Measurements from ENCODE around the gene TIAM1.

The TIAM1 gene

GRCh38 chr21:31293986-31294385, 50.1 kb downstream of the TIAM1 start:
- Histone ChIP-seq H3K36me3 (replicated peaks) (no peaks in the 10 kb centered on the region), H3K4me3 (ENCODE audit: low read depth, low read length) (no peak overlapping the region), H3K27ac (peak overlapping the region; percentile 45), H3K27me3 (replicated peaks) (no peaks in the 10 kb centered on the region)
- DNase-seq = peak; percentile 92
- in situ Hi-C loops (cut with HindIII; ENCODE audit: low pct_ligation_motif_present, low sequenced_read_pairs) = no loop called here
- TF ChIP-seq CTCF (IDR thresholded peaks at IDR 0.05; ENCODE audit: low read depth, low read length, missing control alignments) = no peak

- H3K4me3 ChIP-seq (ENCODE audit: low read depth, low read length) = no peak overlapping the region
- in situ Hi-C loops (cut with HindIII; ENCODE audit: low pct_ligation_motif_present, low sequenced_read_pairs) = no loop called here
- no peaks in the 10 kb centered on the region for H3K27me3 ChIP-seq (replicated peaks)
- no peak for TF ChIP-seq CTCF (IDR thresholded peaks at IDR 0.05; ENCODE audit: low read depth, low read length, missing control alignments)
- H3K36me3 ChIP-seq (replicated peaks) = no peaks in the 10 kb centered on the region
- no peak for DNase-seq
- H3K27ac ChIP-seq = no peak overlapping the region
Measured at GRCh38 chr21:31290765-31291164, 53.3 kb downstream of the TIAM1 start.

- no peak for TF ChIP-seq CTCF (IDR thresholded peaks at IDR 0.05; ENCODE audit: low read depth, low read length, missing control alignments)
- DNase-seq = no peak
- Histone ChIP-seq H3K27me3 (replicated peaks) (no peaks in the 10 kb centered on the region), H3K4me3 (ENCODE audit: low read depth, low read length) (no peak overlapping the region), H3K27ac (no peak overlapping the region), H3K36me3 (replicated peaks) (no peaks in the 10 kb centered on the region)
- in situ Hi-C loops (cut with HindIII; ENCODE audit: low pct_ligation_motif_present, low sequenced_read_pairs) = no loop called here
Measured at GRCh38 chr21:31289702-31290101, 54.4 kb downstream of the TIAM1 start.

- in situ Hi-C loops (cut with HindIII; ENCODE audit: low pct_ligation_motif_present, low sequenced_read_pairs) = no loop called here
- H3K27me3 ChIP-seq (replicated peaks) = no peaks in the 10 kb centered on the region
- DNase-seq = no peak
- H3K36me3 ChIP-seq (replicated peaks) = no peaks in the 10 kb centered on the region
- no peak for TF ChIP-seq CTCF (IDR thresholded peaks at IDR 0.05; ENCODE audit: low read depth, low read length, missing control alignments)
- no peak overlapping the region for H3K4me3 ChIP-seq (ENCODE audit: low read depth, low read length)
- H3K27ac ChIP-seq = no peak overlapping the region
Measured at GRCh38 chr21:31288191-31288590, 55.9 kb downstream of the TIAM1 start.

GRCh38 chr21:31287201-31287600, 56.9 kb downstream of the TIAM1 start:
- no peak overlapping the region for H3K27ac ChIP-seq
- no peaks in the 10 kb centered on the region for H3K36me3 ChIP-seq (replicated peaks)
- H3K27me3 ChIP-seq (replicated peaks) = no peaks in the 10 kb centered on the region
- no peak for DNase-seq
- TF ChIP-seq CTCF (IDR thresholded peaks at IDR 0.05; ENCODE audit: low read depth, low read length, missing control alignments) = no peak
- H3K4me3 ChIP-seq (ENCODE audit: low read depth, low read length) = no peak overlapping the region
- in situ Hi-C loops (cut with HindIII; ENCODE audit: low pct_ligation_motif_present, low sequenced_read_pairs) = no loop called here

GRCh38 chr21:31286621-31287020, 57.4 kb downstream of the TIAM1 start:
- no peak for DNase-seq
- no peaks in the 10 kb centered on the region for H3K36me3 ChIP-seq (replicated peaks)
- H3K27ac ChIP-seq = no peak overlapping the region
- no peak overlapping the region for H3K4me3 ChIP-seq (ENCODE audit: low read depth, low read length)
- TF ChIP-seq CTCF (IDR thresholded peaks at IDR 0.05; ENCODE audit: low read depth, low read length, missing control alignments) = no peak
- in situ Hi-C loops (cut with HindIII; ENCODE audit: low pct_ligation_motif_present, low sequenced_read_pairs) = no loop called here
- no peaks in the 10 kb centered on the region for H3K27me3 ChIP-seq (replicated peaks)
